Mesenchymal stem cell (in vitro differentiated cells and primary cell): Measurements from ENCODE around the gene ACTR8. TPM values are rescaled to one million over a fixed set of nuclear protein-coding genes. Genes with fewer than 3 reads are reported as not detected.
"Not testable (repeated sequence)": the region's sequence is repeated elsewhere in the genome, so short reads cannot be mapped to it uniquely, and the experiment has no call there.

ENCODE experiments used
- DNase-seq: peaks from one replicate; pipeline ENCODE4 v3.0.0-alpha.2; 2013
- H2AFZ ChIP-seq: one replicate; pipeline ENCODE4 v1.6.1; 2013; ENCODE audit warnings: low read depth, mild to moderate bottlenecking, control low read depth, inconsistent platforms, low read length, moderate library complexity
- H2AK5ac ChIP-seq: 2 replicates; pipeline ENCODE4 v1.6.1; 2013; ENCODE audit warnings: low read length, moderate library complexity, mild to moderate bottlenecking, inconsistent platforms; ENCODE audit not compliant: severe bottlenecking
- H2BK120ac ChIP-seq: one replicate; pipeline ENCODE4 v1.6.1; 2013; ENCODE audit warnings: low read depth, mild to moderate bottlenecking, inconsistent platforms, low read length, moderate library complexity
- H2BK12ac ChIP-seq, 2 experiments: one replicate each; pipeline ENCODE4 v1.6.1; 2013; ENCODE audit warnings: inconsistent platforms in 2 of 2, low read length in 2 of 2, mild to moderate bottlenecking in 2 of 2, moderate library complexity in 2 of 2, control low read depth in 1 of 2
- H2BK15ac ChIP-seq: one replicate; pipeline ENCODE4 v1.6.1; 2013; ENCODE audit warnings: mild to moderate bottlenecking, low read depth, inconsistent platforms; ENCODE audit not compliant: poor library complexity, severe bottlenecking
- H2BK5ac ChIP-seq: 2 replicates; pipeline ENCODE4 v1.6.1; 2013; ENCODE audit warnings: low read depth, mild to moderate bottlenecking, low read length, control low read depth, inconsistent platforms; ENCODE audit not compliant: poor library complexity, severe bottlenecking
- H3K14ac ChIP-seq, 2 experiments: one replicate each; pipeline ENCODE4 v1.6.1; 2013; ENCODE audit warnings: inconsistent platforms in 2 of 2, low read length in 2 of 2, control low read depth in 1 of 2, mild to moderate bottlenecking in 1 of 2, moderate library complexity in 1 of 2
- H3K18ac ChIP-seq, 2 experiments: one replicate each; pipeline ENCODE4 v1.6.1; 2013; ENCODE audit warnings: inconsistent platforms in 2 of 2, low read length in 2 of 2, control low read depth in 1 of 2, low read depth in 1 of 2, mild to moderate bottlenecking in 1 of 2
- H3K23ac ChIP-seq, 2 experiments: one replicate each; pipeline ENCODE4 v1.6.1; 2013; ENCODE audit warnings: inconsistent platforms in 2 of 2, low read length in 2 of 2, mild to moderate bottlenecking in 2 of 2, moderate library complexity in 2 of 2, control low read depth in 1 of 2
- H3K27ac ChIP-seq: 2 replicates; pipeline ENCODE4 v1.5.1; 2013; ENCODE audit warnings: mild to moderate bottlenecking, moderate library complexity, low read length, control low read depth, inconsistent platforms; ENCODE audit not compliant: poor library complexity, severe bottlenecking
- H3K27me3 ChIP-seq, 2 experiments: 2 replicates each; pipeline versions ENCODE4 v1.6.1 to v1.7.0; 2013; ENCODE audit warnings: low read length in 2 of 2, mild to moderate bottlenecking in 2 of 2, moderate library complexity in 2 of 2, control low read depth in 1 of 2, inconsistent platforms in 1 of 2; ENCODE audit not compliant: control insufficient read depth in 1 of 2, insufficient read depth in 1 of 2
- H3K36me3 ChIP-seq, 2 experiments: 2 replicates each; pipeline versions ENCODE4 v1.6.1 to v1.7.0; 2013; ENCODE audit warnings: low read length in 2 of 2, control low read depth in 1 of 2, inconsistent platforms in 1 of 2, low read depth in 1 of 2, mild to moderate bottlenecking in 1 of 2; ENCODE audit not compliant: insufficient read depth in 2 of 2, control insufficient read depth in 1 of 2
- H3K4ac ChIP-seq, 2 experiments: one replicate each; pipeline ENCODE4 v1.6.1; 2013; ENCODE audit warnings: inconsistent platforms in 2 of 2, low read length in 2 of 2, mild to moderate bottlenecking in 2 of 2, moderate library complexity in 2 of 2, control low read depth in 1 of 2, low read depth in 1 of 2
- H3K4me1 ChIP-seq: 2 replicates; pipeline ENCODE4 v1.6.1; 2013; ENCODE audit warnings: low read depth, low read length, control low read depth; ENCODE audit not compliant: control insufficient read depth, insufficient read depth
- H3K4me2 ChIP-seq: 2 replicates; pipeline ENCODE4 v1.6.1; 2013; ENCODE audit warnings: low read length, mild to moderate bottlenecking, inconsistent platforms; ENCODE audit not compliant: poor library complexity, severe bottlenecking
- H3K4me3 ChIP-seq, 2 experiments: 2 replicates each; pipeline versions ENCODE4 v1.5.1 to v1.7.0; 2013; ENCODE audit warnings: low read length in 2 of 2, mild to moderate bottlenecking in 2 of 2, control low read depth in 1 of 2, low read depth in 1 of 2; ENCODE audit not compliant: insufficient read depth in 1 of 2
- H3K79me1 ChIP-seq: replicated peaks from 2 replicates; pipeline ENCODE4 v1.6.1; 2013; ENCODE audit warnings: mild to moderate bottlenecking, control low read depth, low read length, inconsistent platforms; ENCODE audit not compliant: poor library complexity, severe bottlenecking
- H3K9ac ChIP-seq: 2 replicates; pipeline ENCODE4 v1.7.0; 2013; ENCODE audit warnings: mild to moderate bottlenecking, low read length, moderate library complexity
- H3K9me3 ChIP-seq: 2 replicates; pipeline ENCODE4 v1.7.0; 2013; ENCODE audit warnings: mild to moderate bottlenecking, low read length; ENCODE audit not compliant: control insufficient read depth
- H4K8ac ChIP-seq: one replicate; pipeline ENCODE4 v1.6.1; 2013; ENCODE audit warnings: inconsistent platforms, mild to moderate bottlenecking, low read length, moderate library complexity
- H4K91ac ChIP-seq: one replicate; pipeline ENCODE4 v1.6.1; 2013; ENCODE audit warnings: mild to moderate bottlenecking, low read length, inconsistent platforms
- WGBS: methylation state at CpG from one replicate; pipeline ENCODE4 v1.1.7; 2013; ENCODE audit warnings: mixed read lengths; 5-methylcytosine and 5-hydroxymethylcytosine counted together
- polyA plus RNA-seq, 2 experiments: library from polyadenylated mRNA; stranded (reverse); fragments of 200-250 nt; gene quantifications; one replicate each; pipeline ENCODE4 v1.2.3, GENCODE V29; 2013

Gene ACTR8
- 18.4 TPM for polyA plus RNA-seq (2013, experiment 1 of 2)
- polyA plus RNA-seq (2013, experiment 2 of 2), result 19.2 TPM

GRCh38 chr3:53881691-53882593 is at the start of gene ACTR8:
ACTR8 (minus strand) TSS chr3:53882152; CDS start chr3:53882101, 51 bp downstream.
- Histone ChIP-seq H3K36me3 (peaks cover 10 to 67% of the 10 kb centered on the region in 2 experiments), H2AFZ (peak within 1 kb of the TSS; percentile 49), H3K4ac (peak within 1 kb of the TSS; percentile 39 to 69), H3K4me3 (peak within 1 kb of the TSS; percentile 74 to 95), H3K23ac (peak within 1 kb of the TSS in 1 of 2 experiments; percentile 96), H2BK120ac (peak within 1 kb of the TSS; percentile 80), H3K4me2 (peak within 1 kb of the TSS; percentile 78), H3K9ac (peak within 1 kb of the TSS; percentile 97), H3K4me1 (peaks cover 6% of the 10 kb centered on the region), H2BK12ac (peak within 1 kb of the TSS in 1 of 2 experiments; percentile 29), H4K8ac (peak within 1 kb of the TSS; percentile 95), H2BK5ac (peak within 1 kb of the TSS; percentile 3), H3K79me1 (peaks cover 12% of the 10 kb centered on the region), H2BK15ac (peak within 1 kb of the TSS; percentile 2), H2AK5ac (peak within 1 kb of the TSS; percentile 60), H3K27me3 (no peaks in the 10 kb centered on the region), H3K9me3 (no peaks in the 10 kb centered on the region), H3K27ac (peak within 1 kb of the TSS; percentile 84), H3K18ac (peak within 1 kb of the TSS; percentile 90 to 97), H4K91ac (peak within 1 kb of the TSS; percentile 85), H3K14ac (peak within 1 kb of the TSS in 1 of 2 experiments; percentile 77)
- WGBS, result 3% methylated on average over 41 of the region's 65 CpGs
- DNase-seq, result peak; percentile 90

GRCh38 chr3:53927208-53927872 is 45.4 kb upstream of the ACTR8 start:
- H2BK120ac ChIP-seq, H3K36me3 ChIP-seq, H2AK5ac ChIP-seq, H3K14ac ChIP-seq, H3K4me1 ChIP-seq, H2BK5ac ChIP-seq, H3K9ac ChIP-seq, H3K18ac ChIP-seq, H4K91ac ChIP-seq, DNase-seq, H3K27ac ChIP-seq, H3K4me2 ChIP-seq, H3K4me3 ChIP-seq, H3K79me1 ChIP-seq, H2BK15ac ChIP-seq, H3K4ac ChIP-seq, H4K8ac ChIP-seq, H2BK12ac ChIP-seq, H2AFZ ChIP-seq, H3K9me3 ChIP-seq, H3K23ac ChIP-seq, H3K27me3 ChIP-seq: not testable (repeated sequence)
- 76% methylated on average over 26 of the region's 30 CpGs for WGBS

- H3K36me3 ChIP-seq, result no peaks in the 10 kb centered on the region
- H3K18ac ChIP-seq, result no peak overlapping the region
- H4K8ac ChIP-seq, result no peak overlapping the region
- no peak overlapping the region for H3K23ac ChIP-seq
- no peak overlapping the region for H3K9ac ChIP-seq
- H3K27me3 ChIP-seq, result peaks cover 0 to 3% of the 10 kb centered on the region in 2 experiments
- H2AK5ac ChIP-seq, result no peak overlapping the region
- 73% methylated on average over 1 of the region's 1 CpG for WGBS
- H3K4me1 ChIP-seq, result no peaks in the 10 kb centered on the region
- no peak overlapping the region for H2BK15ac ChIP-seq
- DNase-seq, result peak; percentile 6
- no peak overlapping the region for H3K4me2 ChIP-seq
- H3K27ac ChIP-seq, result no peak overlapping the region
- no peaks in the 10 kb centered on the region for H3K79me1 ChIP-seq
- no peak overlapping the region for H3K14ac ChIP-seq
- H3K4ac ChIP-seq, result no peak overlapping the region
- no peak overlapping the region for H3K4me3 ChIP-seq
- no peak overlapping the region for H2BK12ac ChIP-seq
- H2AFZ ChIP-seq, result no peak overlapping the region
- H2BK5ac ChIP-seq, result no peak overlapping the region
- no peak overlapping the region for H2BK120ac ChIP-seq
- H4K91ac ChIP-seq, result no peak overlapping the region
- H3K9me3 ChIP-seq, result no peaks in the 10 kb centered on the region
Measured at GRCh38 chr3:53921296-53921695, 39.3 kb upstream of the ACTR8 start.

- no peak overlapping the region for H3K18ac ChIP-seq
- no peaks in the 10 kb centered on the region for H3K79me1 ChIP-seq
- H3K9me3 ChIP-seq, result no peaks in the 10 kb centered on the region
- H3K4me2 ChIP-seq, result no peak overlapping the region
- no peak overlapping the region for H2AK5ac ChIP-seq
- H2BK5ac ChIP-seq, result no peak overlapping the region
- no peaks in the 10 kb centered on the region for H3K4me1 ChIP-seq
- no peak overlapping the region for H3K4me3 ChIP-seq
- no peak overlapping the region for H2BK120ac ChIP-seq
- no peak overlapping the region for H4K91ac ChIP-seq
- no peaks in the 10 kb centered on the region for H3K36me3 ChIP-seq
- no peak for DNase-seq
- H4K8ac ChIP-seq, result no peak overlapping the region
- no peak overlapping the region for H2AFZ ChIP-seq
- no peak overlapping the region for H3K23ac ChIP-seq
- no peak overlapping the region for H2BK15ac ChIP-seq
- H3K14ac ChIP-seq, result no peak overlapping the region
- H3K27me3 ChIP-seq, result peaks cover 0 to 3% of the 10 kb centered on the region in 2 experiments
- no peak overlapping the region for H3K27ac ChIP-seq
- no peak overlapping the region for H3K9ac ChIP-seq
- WGBS, result no CpG with 5 or more reads among the region's 2 CpGs
- H3K4ac ChIP-seq, result no peak overlapping the region
- H2BK12ac ChIP-seq, result no peak overlapping the region
Measured at GRCh38 chr3:53919741-53920140, 37.8 kb upstream of the ACTR8 start.
